ENCODE results near the gene IDS.

Gene IDS

DNA sequence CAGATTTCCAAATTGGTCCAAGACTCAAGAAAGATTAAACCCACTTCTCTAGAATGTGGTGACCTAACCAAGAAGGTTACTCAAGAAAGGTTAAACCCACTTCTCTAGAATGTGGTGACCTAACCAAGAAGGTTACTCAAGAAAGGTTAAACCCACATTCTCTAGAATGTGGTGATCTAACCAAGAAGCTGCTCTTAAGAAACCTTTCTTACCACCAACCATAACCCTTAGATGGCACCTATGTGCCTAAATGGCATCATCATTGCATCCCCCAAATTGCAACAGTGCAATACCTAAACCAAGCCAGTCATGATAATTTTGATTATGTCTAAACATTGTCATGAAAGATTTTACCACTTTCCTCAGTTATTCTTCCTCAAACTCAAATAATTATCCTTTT is 49.2 kb downstream of the IDS start:
- no peak for DNase-seq

DNA sequence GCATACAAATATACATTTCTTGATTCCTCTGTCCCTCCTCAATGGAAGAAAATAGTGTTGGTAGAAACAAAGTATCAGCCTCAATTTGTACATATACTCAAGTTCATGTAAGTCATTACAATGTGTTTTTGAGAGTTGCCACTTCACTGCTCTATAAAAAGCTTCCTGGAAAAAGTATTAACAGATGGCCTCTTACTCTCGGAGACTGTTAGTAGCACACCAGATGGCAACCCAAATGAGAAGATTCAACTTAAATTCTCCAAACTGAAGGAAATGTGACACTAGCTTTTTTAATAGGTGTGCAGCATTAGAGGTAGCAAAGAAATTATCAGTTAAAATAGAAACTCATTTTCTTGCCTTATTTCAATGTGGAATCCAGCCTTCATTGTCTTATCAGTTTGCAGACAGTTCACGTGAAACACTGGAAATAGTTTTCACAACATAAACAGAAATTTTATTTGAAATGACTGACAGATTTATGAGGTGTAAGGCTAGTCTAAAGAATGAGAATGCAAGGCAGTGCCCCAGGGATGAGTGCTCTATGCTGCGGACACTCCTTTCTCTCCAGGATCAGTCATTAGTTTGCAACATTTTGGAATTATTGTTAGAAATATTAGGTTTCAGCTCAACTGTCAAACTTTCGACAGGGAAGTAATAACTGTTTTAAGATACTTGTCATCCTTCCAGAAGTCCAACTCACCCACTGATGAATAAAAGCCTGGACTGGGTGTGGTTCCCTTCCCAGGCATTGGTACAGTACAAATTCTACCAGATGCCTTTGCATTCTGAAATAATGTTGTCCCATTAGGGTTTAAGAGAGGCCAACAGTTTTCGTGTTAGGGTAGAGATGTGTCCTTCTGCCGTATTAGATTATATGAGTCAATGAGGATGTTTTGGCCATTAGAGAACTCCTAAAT is 50.9 kb downstream of the IDS start:
- no peak for DNase-seq

DNA sequence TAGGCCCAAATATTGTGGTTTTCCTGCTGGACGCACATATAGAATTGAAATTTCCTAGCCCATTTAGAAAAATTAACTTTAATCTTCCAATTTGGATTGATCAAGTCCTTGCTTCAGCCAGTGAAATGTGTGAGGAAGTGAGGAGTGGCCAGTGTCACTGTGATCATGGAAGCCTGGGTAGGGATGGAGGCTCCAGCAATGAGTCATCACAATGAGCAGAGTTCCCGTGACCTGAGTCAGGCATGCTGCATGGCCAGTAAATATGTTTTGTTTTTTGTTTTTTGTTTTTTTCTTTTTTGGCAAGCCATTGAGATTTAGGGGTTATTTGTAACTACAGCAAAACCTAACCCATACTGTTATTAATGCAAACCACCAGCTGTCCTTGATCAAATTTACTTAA is 52.1 kb downstream of the IDS start:
- no peak for DNase-seq

DNA sequence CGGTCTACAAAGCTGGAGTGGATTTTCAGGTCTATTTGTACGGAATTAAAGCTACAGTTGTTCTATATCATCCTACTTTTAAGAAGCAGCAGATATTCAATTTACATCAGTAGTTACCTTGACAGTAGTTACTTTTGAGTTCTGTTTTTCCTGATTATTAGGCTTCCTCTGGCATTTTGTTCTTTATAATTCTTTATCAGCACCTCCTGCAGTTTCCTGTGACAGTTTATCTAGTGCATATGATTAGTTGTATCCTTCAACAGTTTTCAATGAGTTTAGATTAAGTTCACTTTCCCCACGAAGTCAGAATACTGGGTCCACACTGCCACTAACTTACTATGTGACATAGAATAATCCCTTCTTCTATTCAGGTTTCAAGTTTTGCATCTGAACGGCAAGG is 71.7 kb downstream of the IDS start:
- no peak for DNase-seq

DNA sequence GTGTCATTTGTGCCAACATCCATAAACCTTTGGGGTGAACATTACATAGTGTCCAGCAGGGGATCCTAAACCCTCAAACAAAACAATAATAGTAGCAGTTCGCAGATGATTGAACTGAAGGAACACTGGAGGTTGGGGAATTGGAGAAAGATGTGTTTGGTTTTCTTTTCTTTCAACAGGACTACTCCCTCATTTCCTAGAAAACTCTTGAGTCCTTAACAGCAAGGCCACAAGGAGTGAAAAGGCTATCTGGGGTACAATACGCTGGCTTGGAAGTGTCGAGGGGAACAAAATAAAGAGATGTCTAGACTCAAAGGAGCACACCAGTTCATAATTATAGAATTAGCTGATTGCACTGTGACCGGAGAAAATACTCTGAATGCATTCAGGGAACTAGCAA is 72.1 kb downstream of the IDS start:
- DNase-seq = no peak
